GM12878 (cell line): ENCODE data around the gene KCNB1. TPM values are rescaled to one million over a fixed set of nuclear protein-coding genes. Genes with fewer than 3 reads are reported as not detected.

Source experiments
- ATAC-seq: fragments of 200-7000 bp; cut with Tn5 transposase; 3 replicates; pipeline ENCODE4 v1.9.1; 2020; ENCODE audit warnings: mild to moderate bottlenecking, moderate library complexity
- BruUV-seq: library from RNA; stranded (reverse); fragments of 400-500 nt; replicated peaks from 2 replicates; lab custom pipeline; 2021; lab: Mats Ljungman, UMichigan
- CTCF ChIA-PET: fragments of 300-600 bp; sonication (Branson Sonifier 250); formaldehyde crosslinking; extraction: SDS; loops from one replicate; lab custom pipeline; 2021; ENCODE audit warnings: inconsistent platforms; lab: Yijun Ruan, JAX
- POLR2A ChIA-PET: fragments of 350-600 bp; formaldehyde crosslinking; extraction: SDS; loops from one replicate; lab custom pipeline; 2021; ENCODE audit warnings: inconsistent platforms; lab: Charles Lee
- RAD21 ChIA-PET: fragments of 300-600 bp; sonication (Branson Sonifier 250); formaldehyde crosslinking; loops from one replicate; lab custom pipeline; 2023; ENCODE audit warnings: antibody characterized with exemption; ENCODE audit not compliant: unreplicated experiment; lab: Charles Lee
- SMC1A ChIA-PET: fragments of 300-600 bp; sonication (Branson Sonifier 250); formaldehyde crosslinking; loops from one replicate; lab custom pipeline; 2023; ENCODE audit not compliant: unreplicated experiment, uncharacterized antibody; lab: Charles Lee
- DNase-seq: peaks from one replicate; pipeline ENCODE4 v3.0.0-alpha.2; 2011; ENCODE audit warnings: low read depth, low spot score
- FAIRE-seq: peaks from 3 replicates; lab custom pipeline; 2011; peaks lifted over from hg19 to GRCh38; lab: Jason Lieb, UNC
- H2AFZ ChIP-seq: 2 replicates; pipeline ENCODE4 v1.6.0; 2011; ENCODE audit warnings: low read depth, low read length, control low read depth; ENCODE audit not compliant: control insufficient read depth
- H3K27ac ChIP-seq: 2 replicates; pipeline ENCODE4 v1.5.1; 2011; ENCODE audit warnings: control low read depth; ENCODE audit not compliant: control insufficient read depth, insufficient read depth
- H3K27me3 ChIP-seq, 2 experiments: replicated peaks in 1 of 2; 2 replicates each; pipeline versions ENCODE4 v1.6.0 to v1.6.1; 2011; ENCODE audit warnings: low read length in 1 of 2; ENCODE audit not compliant: control insufficient read depth in 2 of 2, insufficient read depth in 2 of 2
- H3K36me3 ChIP-seq, 2 experiments: 2 replicates each; pipeline ENCODE4 v1.5.1; 2011; ENCODE audit warnings: low read length in 1 of 2; ENCODE audit not compliant: control insufficient read depth in 2 of 2, insufficient read depth in 2 of 2
- H3K4me1 ChIP-seq: 2 replicates; pipeline ENCODE4 v1.6.1; 2011; ENCODE audit warnings: mild to moderate bottlenecking, low read length, moderate library complexity, mixed read lengths; ENCODE audit not compliant: control insufficient read depth, insufficient read depth
- H3K4me2 ChIP-seq: 2 replicates; pipeline ENCODE4 v1.6.0; 2011; ENCODE audit warnings: control low read depth; ENCODE audit not compliant: control insufficient read depth, insufficient read depth
- H3K4me3 ChIP-seq: fragments of 200-600 bp; sonication (generic); 2 replicates; pipeline ENCODE4 v1.5.1; 2016
- H3K79me2 ChIP-seq: 2 replicates; pipeline ENCODE4 v1.6.0; 2011; ENCODE audit warnings: low read length; ENCODE audit not compliant: control insufficient read depth, insufficient read depth
- H3K9ac ChIP-seq: 2 replicates; pipeline ENCODE4 v1.8.0; 2011; ENCODE audit warnings: low read length, control low read depth, mixed read lengths; ENCODE audit not compliant: control insufficient read depth, insufficient read depth
- H3K9me3 ChIP-seq: replicated peaks from 3 replicates; pipeline ENCODE4 v1.5.1; 2011; ENCODE audit warnings: mild to moderate bottlenecking, low read length; ENCODE audit not compliant: control insufficient read depth, insufficient read depth
- H4K20me1 ChIP-seq: 2 replicates; pipeline ENCODE4 v1.6.0; 2011; ENCODE audit not compliant: control insufficient read depth, insufficient read depth
- FOS ChIP-seq: IDR thresholded peaks from 3 replicates; pipeline ENCODE4 v1.6.1; 2011; ENCODE audit warnings: borderline replicate concordance; ENCODE audit not compliant: insufficient read length; ENCODE audit errors: extremely low read depth
- LARP7 ChIP-seq: fragments of 450-650 bp; IDR thresholded peaks from 2 replicates; pipeline ENCODE4 v1.6.1; 2017; ENCODE audit warnings: mild to moderate bottlenecking
- MYB ChIP-seq: fragments of 150-350 bp; IDR thresholded peaks from 2 replicates; pipeline ENCODE4 v1.6.1; 2014; ENCODE audit warnings: mild to moderate bottlenecking, low read depth, low read length, borderline replicate concordance
- RFX5 ChIP-seq: IDR thresholded peaks from 2 replicates; pipeline ENCODE4 v1.6.1; 2011; ENCODE audit warnings: low read depth, low read length, improper control_type of control experiment
- SUZ12 ChIP-seq: fragments of 200-600 bp; sonication (generic); IDR thresholded peaks from one replicate; pipeline ENCODE4 v1.6.1; 2018; ENCODE audit warnings: antibody characterized with exemption, mild to moderate bottlenecking; ENCODE audit not compliant: unreplicated experiment
- ZBTB33 ChIP-seq: fragments of 450-650 bp; IDR thresholded peaks from 2 replicates; pipeline ENCODE4 v1.6.1; 2017; ENCODE audit warnings: mild to moderate bottlenecking
- WGBS: methylation state at CpG from one replicate; pipeline ENCODE4 v1.1.6; 2016; ENCODE audit warnings: low lambda C conversion rate; ENCODE audit not compliant: insufficient replicate concordance, insufficient coverage; ENCODE audit errors: missing lambda C conversion rate; 5-methylcytosine and 5-hydroxymethylcytosine counted together
- in situ Hi-C: fragments of 300-500 bp; cut with MboI; formaldehyde crosslinking; loops from 9 replicates; pipeline ENCODE4 v1.14.3; 2018; ENCODE audit warnings: mixed read lengths
- intact Hi-C: fragments of 100-400 bp; cut with micrococcal nuclease; formaldehyde crosslinking; loops from one replicate; pipeline ENCODE4 v1.14.2; 2022; ENCODE audit not compliant: unreplicated experiment
- polyA plus RNA-seq, 11 experiments: library from polyadenylated mRNA; depleted of rRNA in 4 of 11; unstranded in 6 of 11; stranded (reverse) in 5 of 11; fragments of >200 nt; fragmentation: Nextera tagmentation in 4 of 11; fragmentation: Illumina TruSeq in 1 of 11; extraction: Ambion mirVana in 4 of 11; extraction: Trizol in 1 of 11; gene quantifications; 1 replicate in 1 of 11; 2 replicates in 10 of 11; pipeline versions ENCODE4 v1.2.1 to v1.2.3, GENCODE V29; 2011 to 2016; ENCODE audit warnings: inconsistent platforms in 2 of 11, missing spikeins in 2 of 11, low read depth in 1 of 11
- total RNA-seq, 4 experiments: library from RNA; depleted of rRNA in 3 of 4; stranded (reverse); fragments of >200 nt in 3 of 4; fragmentation: Illumina TruSeq in 1 of 4; extraction: Trizol in 1 of 4; gene quantifications; 2 replicates each; pipeline versions ENCODE4 v1.2.1 to v1.2.3, GENCODE V29; 2013 to 2021
- TF ChIP-seq, protein P1 (sequence below): IDR thresholded peaks from 2 replicates; pipeline ENCODE4 v1.6.1; 2011; ENCODE audit warnings: borderline replicate concordance, low read depth, mild to moderate bottlenecking, moderate library complexity, mixed read lengths, low read length; ENCODE audit not compliant: insufficient read depth; ENCODE audit errors: extremely low read length
- TF ChIP-seq, protein P2 (sequence below): fragments of 450-650 bp; IDR thresholded peaks from 2 replicates; pipeline ENCODE4 v1.6.1; 2017; ENCODE audit warnings: mild to moderate bottlenecking, moderate library complexity

Gene KCNB1
- total and polyA plus RNA-seq, 10 of the 15 experiments (the other 5 are each of a cell fraction or from before 2014, with no cell fraction given): 0.02 to 0.08 (median 0.03) TPM; not detected in 7

DNA sequence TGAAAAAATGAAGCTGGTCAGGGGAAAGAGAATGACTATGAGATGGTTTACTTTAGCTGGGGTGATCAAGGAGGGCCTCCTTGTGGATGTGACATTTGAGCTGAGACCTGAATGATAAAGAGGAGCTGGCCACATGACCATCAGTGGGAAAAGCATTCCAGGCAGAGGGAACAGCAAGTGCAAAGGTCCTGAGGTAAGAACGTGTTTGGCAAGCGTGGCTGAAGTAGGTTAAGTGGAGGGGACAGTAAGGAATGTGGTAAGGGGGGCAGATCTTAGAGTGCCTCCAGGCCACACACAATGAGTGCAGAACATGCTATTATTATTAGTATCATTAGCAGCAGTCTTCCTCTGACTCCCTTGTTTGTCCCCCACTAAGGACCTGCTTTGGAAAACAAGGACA, 92.6 kb downstream of the KCNB1 start:
- BruUV-seq: no TSS peak
- FAIRE-seq: no peak
- POLR2A ChIA-PET: no interaction called here
- H3K79me2 ChIP-seq: no peaks in the 10 kb centered on the region
- H3K36me3 ChIP-seq: no peaks in the 10 kb centered on the region
- CTCF ChIA-PET: interaction anchor here (0.9 kb wide), 1 partner anchor 30 kb away, joined by 4 read pairs; no protein-coding TSS in a partner anchor
- in situ Hi-C loops: no loop called here
- no peaks in the 10 kb centered on the region for H4K20me1 ChIP-seq
- H3K4me1 ChIP-seq: no peaks in the 10 kb centered on the region
- DNase-seq: no peak
- TF ChIP-seq, protein P1, sequence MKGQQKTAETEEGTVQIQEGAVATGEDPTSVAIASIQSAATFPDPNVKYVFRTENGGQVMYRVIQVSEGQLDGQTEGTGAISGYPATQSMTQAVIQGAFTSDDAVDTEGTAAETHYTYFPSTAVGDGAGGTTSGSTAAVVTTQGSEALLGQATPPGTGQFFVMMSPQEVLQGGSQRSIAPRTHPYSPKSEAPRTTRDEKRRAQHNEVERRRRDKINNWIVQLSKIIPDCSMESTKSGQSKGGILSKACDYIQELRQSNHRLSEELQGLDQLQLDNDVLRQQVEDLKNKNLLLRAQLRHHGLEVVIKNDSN: no peak
- TF ChIP-seq MYB: no peak
- no peak for TF ChIP-seq LARP7
- no peak for TF ChIP-seq ZBTB33
- TF ChIP-seq FOS: no peak
- TF ChIP-seq, protein P2, sequence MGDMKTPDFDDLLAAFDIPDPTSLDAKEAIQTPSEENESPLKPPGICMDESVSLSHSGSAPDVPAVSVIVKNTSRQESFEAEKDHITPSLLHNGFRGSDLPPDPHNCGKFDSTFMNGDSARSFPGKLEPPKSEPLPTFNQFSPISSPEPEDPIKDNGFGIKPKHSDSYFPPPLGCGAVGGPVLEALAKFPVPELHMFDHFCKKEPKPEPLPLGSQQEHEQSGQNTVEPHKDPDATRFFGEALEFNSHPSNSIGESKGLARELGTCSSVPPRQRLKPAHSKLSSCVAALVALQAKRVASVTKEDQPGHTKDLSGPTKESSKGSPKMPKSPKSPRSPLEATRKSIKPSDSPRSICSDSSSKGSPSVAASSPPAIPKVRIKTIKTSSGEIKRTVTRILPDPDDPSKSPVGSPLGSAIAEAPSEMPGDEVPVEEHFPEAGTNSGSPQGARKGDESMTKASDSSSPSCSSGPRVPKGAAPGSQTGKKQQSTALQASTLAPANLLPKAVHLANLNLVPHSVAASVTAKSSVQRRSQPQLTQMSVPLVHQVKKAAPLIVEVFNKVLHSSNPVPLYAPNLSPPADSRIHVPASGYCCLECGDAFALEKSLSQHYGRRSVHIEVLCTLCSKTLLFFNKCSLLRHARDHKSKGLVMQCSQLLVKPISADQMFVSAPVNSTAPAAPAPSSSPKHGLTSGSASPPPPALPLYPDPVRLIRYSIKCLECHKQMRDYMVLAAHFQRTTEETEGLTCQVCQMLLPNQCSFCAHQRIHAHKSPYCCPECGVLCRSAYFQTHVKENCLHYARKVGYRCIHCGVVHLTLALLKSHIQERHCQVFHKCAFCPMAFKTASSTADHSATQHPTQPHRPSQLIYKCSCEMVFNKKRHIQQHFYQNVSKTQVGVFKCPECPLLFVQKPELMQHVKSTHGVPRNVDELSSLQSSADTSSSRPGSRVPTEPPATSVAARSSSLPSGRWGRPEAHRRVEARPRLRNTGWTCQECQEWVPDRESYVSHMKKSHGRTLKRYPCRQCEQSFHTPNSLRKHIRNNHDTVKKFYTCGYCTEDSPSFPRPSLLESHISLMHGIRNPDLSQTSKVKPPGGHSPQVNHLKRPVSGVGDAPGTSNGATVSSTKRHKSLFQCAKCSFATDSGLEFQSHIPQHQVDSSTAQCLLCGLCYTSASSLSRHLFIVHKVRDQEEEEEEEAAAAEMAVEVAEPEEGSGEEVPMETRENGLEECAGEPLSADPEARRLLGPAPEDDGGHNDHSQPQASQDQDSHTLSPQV: no peak
- TF ChIP-seq RFX5: no peak
- no peak for TF ChIP-seq SUZ12
- WGBS: 0% methylated on average over 2 of the region's 2 CpGs
- no peaks in the 10 kb centered on the region for H3K9me3 ChIP-seq
- intact Hi-C loops: no loop called here
- ATAC-seq: no peak
- peaks cover 2 to 9% of the 10 kb centered on the region in 2 experiments; a peak in 3 of 4 replicates for H3K27me3 ChIP-seq
- RAD21 ChIA-PET: no interaction called here
- H3K4me3 ChIP-seq: no peak overlapping the region
- no peak overlapping the region for H2AFZ ChIP-seq
- no peak overlapping the region for H3K27ac ChIP-seq
- SMC1A ChIA-PET: interaction anchor here (1.3 kb wide), 1 partner anchor 13 kb away, joined by 3 read pairs; no protein-coding TSS in a partner anchor
- no peak overlapping the region for H3K4me2 ChIP-seq
- no peak overlapping the region for H3K9ac ChIP-seq
